SK-N-SH treated with all-trans-retinoic acid at 6 μM for 48 hours (cell line): Measurements from ENCODE around the gene AEBP2.

Source experiments
- ATAC-seq: fragments of 200-7000 bp; cut with Tn5 transposase; 3 replicates; pipeline ENCODE4 v1.9.1; 2020; ENCODE audit warnings: mild to moderate bottlenecking, moderate library complexity
- ARNTL ChIP-seq: fragments of 450-650 bp; formaldehyde crosslinking; IDR thresholded peaks from 2 replicates; pipeline ENCODE4 v1.5.0; 2020; ENCODE audit warnings: low read depth, mild to moderate bottlenecking, moderate library complexity, borderline replicate concordance
- CSDC2 ChIP-seq: fragments of 250-450 bp; sonication (Bioruptor Pico); IDR thresholded peaks from 2 replicates; pipeline ENCODE4 v1.5.0; 2020; ENCODE audit warnings: mild to moderate bottlenecking, moderate library complexity
- ESRRG ChIP-seq: fragments of 250-450 bp; sonication (Bioruptor Pico); IDR thresholded peaks from 2 replicates; pipeline ENCODE4 v1.6.1; 2021; ENCODE audit warnings: mild to moderate bottlenecking
- GLIS3 ChIP-seq: fragments of 250-450 bp; sonication (Bioruptor Pico); IDR thresholded peaks from 2 replicates; pipeline ENCODE4 v1.5.0; 2020; ENCODE audit warnings: mild to moderate bottlenecking, moderate library complexity
- ISL1 ChIP-seq: fragments of 250-450 bp; sonication (Bioruptor Pico); IDR thresholded peaks from 2 replicates; pipeline ENCODE4 v2.1.2; 2022; ENCODE audit warnings: mild to moderate bottlenecking, moderate library complexity
- OSR1 ChIP-seq: fragments of 250-450 bp; sonication (Bioruptor Pico); IDR thresholded peaks from 2 replicates; pipeline ENCODE4 v1.8.0; 2022; ENCODE audit warnings: moderate library complexity, mild to moderate bottlenecking, inconsistent platforms
- PPARA ChIP-seq: fragments of 250-450 bp; sonication (Bioruptor Pico); IDR thresholded peaks from 2 replicates; pipeline ENCODE4 v1.5.0; 2020; ENCODE audit warnings: mild to moderate bottlenecking, borderline replicate concordance
- RARB ChIP-seq: fragments of 250-450 bp; sonication (Bioruptor Pico); IDR thresholded peaks from 2 replicates; pipeline ENCODE4 v1.8.0; 2021; ENCODE audit warnings: mild to moderate bottlenecking, moderate library complexity
- SNAI2 ChIP-seq: fragments of 250-450 bp; sonication (Bioruptor Pico); IDR thresholded peaks from 2 replicates; pipeline ENCODE4 v1.5.0; 2020; ENCODE audit warnings: mild to moderate bottlenecking, moderate library complexity
- TCF4 ChIP-seq: fragments of 250-450 bp; sonication (Bioruptor Pico); IDR thresholded peaks from 2 replicates; pipeline ENCODE4 v1.8.0; 2021; ENCODE audit warnings: mild to moderate bottlenecking, moderate library complexity, borderline replicate concordance
- TOX ChIP-seq: fragments of 250-450 bp; sonication (Bioruptor Pico); IDR thresholded peaks from 2 replicates; pipeline ENCODE4 v1.8.0; 2021; ENCODE audit warnings: mild to moderate bottlenecking, moderate library complexity, borderline replicate concordance
- ZFP3 ChIP-seq: fragments of 250-450 bp; sonication (Bioruptor Pico); IDR thresholded peaks from 2 replicates; pipeline ENCODE4 v1.5.0; 2020; ENCODE audit warnings: mild to moderate bottlenecking, moderate library complexity
- ZFP30 ChIP-seq: fragments of 450-650 bp; formaldehyde crosslinking; IDR thresholded peaks from 2 replicates; pipeline ENCODE4 v1.5.0; 2022; ENCODE audit warnings: mild to moderate bottlenecking, moderate library complexity
- ZNF565 ChIP-seq: fragments of 450-650 bp; formaldehyde crosslinking; conservative IDR thresholded peaks from 2 replicates; pipeline ENCODE4 v1.5.0; 2020; ENCODE audit warnings: low read depth, mild to moderate bottlenecking, moderate library complexity
- ZNF70 ChIP-seq: fragments of 450-650 bp; formaldehyde crosslinking; IDR thresholded peaks from 2 replicates; pipeline ENCODE4 v1.5.0; 2020; ENCODE audit warnings: mild to moderate bottlenecking, moderate library complexity
- ZNF8 ChIP-seq: fragments of 450-650 bp; formaldehyde crosslinking; IDR thresholded peaks from 2 replicates; pipeline ENCODE4 v1.5.0; 2020; ENCODE audit warnings: mild to moderate bottlenecking, moderate library complexity
- TF ChIP-seq, protein P1 (sequence below): fragments of 250-450 bp; sonication (Bioruptor Pico); IDR thresholded peaks from 2 replicates; pipeline ENCODE4 v1.8.0; 2020; ENCODE audit warnings: mild to moderate bottlenecking, moderate library complexity, borderline replicate concordance
- TF ChIP-seq, protein P2 (sequence below): fragments of 250-450 bp; sonication (Bioruptor Pico); IDR thresholded peaks from 2 replicates; pipeline ENCODE4 v1.5.1; 2020; ENCODE audit warnings: low read depth, mild to moderate bottlenecking, moderate library complexity
- TF ChIP-seq, protein P3 (sequence below): fragments of 250-450 bp; sonication (Bioruptor Pico); IDR thresholded peaks from 2 replicates; pipeline ENCODE4 v1.5.0; 2020; ENCODE audit warnings: mild to moderate bottlenecking, moderate library complexity

The AEBP2 gene

DNA sequence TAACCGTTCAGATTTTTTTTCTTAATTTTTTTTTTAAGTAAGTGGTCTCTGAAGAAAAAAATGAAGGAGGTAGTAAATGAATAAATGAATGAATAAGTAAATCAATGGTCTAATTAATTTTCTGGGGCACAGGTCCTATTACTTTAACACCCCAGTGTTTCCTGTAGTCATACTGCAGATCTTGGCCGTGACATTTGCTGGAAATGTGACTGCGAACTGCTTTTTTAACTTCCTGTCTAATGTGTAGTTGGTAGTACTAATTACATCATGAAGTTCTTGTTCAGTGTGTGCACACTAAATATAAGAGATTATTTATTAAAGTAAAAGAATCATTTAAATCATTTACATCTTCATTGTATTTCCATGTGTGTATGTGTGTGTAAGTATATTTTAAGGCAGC lies 45.4 kb downstream of the AEBP2 start:
- no peak for TF ChIP-seq OSR1 (CRISPR knock-in tag)
- TF ChIP-seq PPARA = no peak
- TF ChIP-seq ISL1 (CRISPR knock-in tag) = no peak
- TF ChIP-seq, protein P1, sequence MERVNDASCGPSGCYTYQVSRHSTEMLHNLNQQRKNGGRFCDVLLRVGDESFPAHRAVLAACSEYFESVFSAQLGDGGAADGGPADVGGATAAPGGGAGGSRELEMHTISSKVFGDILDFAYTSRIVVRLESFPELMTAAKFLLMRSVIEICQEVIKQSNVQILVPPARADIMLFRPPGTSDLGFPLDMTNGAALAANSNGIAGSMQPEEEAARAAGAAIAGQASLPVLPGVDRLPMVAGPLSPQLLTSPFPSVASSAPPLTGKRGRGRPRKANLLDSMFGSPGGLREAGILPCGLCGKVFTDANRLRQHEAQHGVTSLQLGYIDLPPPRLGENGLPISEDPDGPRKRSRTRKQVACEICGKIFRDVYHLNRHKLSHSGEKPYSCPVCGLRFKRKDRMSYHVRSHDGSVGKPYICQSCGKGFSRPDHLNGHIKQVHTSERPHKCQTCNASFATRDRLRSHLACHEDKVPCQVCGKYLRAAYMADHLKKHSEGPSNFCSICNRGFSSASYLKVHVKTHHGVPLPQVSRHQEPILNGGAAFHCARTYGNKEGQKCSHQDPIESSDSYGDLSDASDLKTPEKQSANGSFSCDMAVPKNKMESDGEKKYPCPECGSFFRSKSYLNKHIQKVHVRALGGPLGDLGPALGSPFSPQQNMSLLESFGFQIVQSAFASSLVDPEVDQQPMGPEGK = no peak
- TF ChIP-seq ZNF8 (CRISPR knock-in tag) = no peak
- TF ChIP-seq, all 23 proteins: peak for 0

DNA sequence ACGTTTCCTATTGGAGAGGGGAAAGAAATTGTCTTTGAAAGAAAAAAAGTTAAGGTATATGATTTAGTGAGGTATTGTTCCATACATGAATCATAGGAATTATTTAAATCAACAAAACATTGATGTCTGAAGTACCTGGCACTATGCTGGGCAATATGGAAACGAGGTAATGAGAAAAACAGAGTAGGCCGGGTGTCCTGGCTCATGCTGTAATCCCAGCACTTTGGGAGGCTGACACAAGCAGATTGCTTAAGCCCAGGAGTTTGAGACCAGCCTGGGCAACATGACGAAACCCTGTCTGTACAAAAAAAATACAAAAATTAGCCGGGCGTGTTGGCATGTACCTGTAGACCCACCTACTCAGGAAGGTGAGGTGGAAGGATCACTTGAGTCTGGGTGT lies 45.9 kb downstream of the AEBP2 start:
- ATAC-seq = no peak
- TF ChIP-seq ISL1 (CRISPR knock-in tag) (no peak), RARB (CRISPR knock-in tag) (no peak), TCF4 (CRISPR knock-in tag) (no peak), OSR1 (CRISPR knock-in tag) (no peak), ZNF8 (CRISPR knock-in tag) (no peak)
- TF ChIP-seq, protein P2, sequence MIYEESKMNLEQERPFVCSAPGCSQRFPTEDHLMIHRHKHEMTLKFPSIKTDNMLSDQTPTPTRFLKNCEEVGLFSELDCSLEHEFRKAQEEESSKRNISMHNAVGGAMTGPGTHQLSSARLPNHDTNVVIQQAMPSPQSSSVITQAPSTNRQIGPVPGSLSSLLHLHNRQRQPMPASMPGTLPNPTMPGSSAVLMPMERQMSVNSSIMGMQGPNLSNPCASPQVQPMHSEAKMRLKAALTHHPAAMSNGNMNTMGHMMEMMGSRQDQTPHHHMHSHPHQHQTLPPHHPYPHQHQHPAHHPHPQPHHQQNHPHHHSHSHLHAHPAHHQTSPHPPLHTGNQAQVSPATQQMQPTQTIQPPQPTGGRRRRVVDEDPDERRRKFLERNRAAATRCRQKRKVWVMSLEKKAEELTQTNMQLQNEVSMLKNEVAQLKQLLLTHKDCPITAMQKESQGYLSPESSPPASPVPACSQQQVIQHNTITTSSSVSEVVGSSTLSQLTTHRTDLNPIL (CRISPR knock-in tag) = no peak
- TF ChIP-seq, protein P3, sequence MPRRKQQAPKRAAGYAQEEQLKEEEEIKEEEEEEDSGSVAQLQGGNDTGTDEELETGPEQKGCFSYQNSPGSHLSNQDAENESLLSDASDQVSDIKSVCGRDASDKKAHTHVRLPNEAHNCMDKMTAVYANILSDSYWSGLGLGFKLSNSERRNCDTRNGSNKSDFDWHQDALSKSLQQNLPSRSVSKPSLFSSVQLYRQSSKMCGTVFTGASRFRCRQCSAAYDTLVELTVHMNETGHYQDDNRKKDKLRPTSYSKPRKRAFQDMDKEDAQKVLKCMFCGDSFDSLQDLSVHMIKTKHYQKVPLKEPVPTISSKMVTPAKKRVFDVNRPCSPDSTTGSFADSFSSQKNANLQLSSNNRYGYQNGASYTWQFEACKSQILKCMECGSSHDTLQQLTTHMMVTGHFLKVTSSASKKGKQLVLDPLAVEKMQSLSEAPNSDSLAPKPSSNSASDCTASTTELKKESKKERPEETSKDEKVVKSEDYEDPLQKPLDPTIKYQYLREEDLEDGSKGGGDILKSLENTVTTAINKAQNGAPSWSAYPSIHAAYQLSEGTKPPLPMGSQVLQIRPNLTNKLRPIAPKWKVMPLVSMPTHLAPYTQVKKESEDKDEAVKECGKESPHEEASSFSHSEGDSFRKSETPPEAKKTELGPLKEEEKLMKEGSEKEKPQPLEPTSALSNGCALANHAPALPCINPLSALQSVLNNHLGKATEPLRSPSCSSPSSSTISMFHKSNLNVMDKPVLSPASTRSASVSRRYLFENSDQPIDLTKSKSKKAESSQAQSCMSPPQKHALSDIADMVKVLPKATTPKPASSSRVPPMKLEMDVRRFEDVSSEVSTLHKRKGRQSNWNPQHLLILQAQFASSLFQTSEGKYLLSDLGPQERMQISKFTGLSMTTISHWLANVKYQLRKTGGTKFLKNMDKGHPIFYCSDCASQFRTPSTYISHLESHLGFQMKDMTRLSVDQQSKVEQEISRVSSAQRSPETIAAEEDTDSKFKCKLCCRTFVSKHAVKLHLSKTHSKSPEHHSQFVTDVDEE = no peak
- TF ChIP-seq, all 23 proteins: peak for 0

More for the DNA sequence above, 45.4 kb downstream of the AEBP2 start:
- no peak for ATAC-seq

DNA sequence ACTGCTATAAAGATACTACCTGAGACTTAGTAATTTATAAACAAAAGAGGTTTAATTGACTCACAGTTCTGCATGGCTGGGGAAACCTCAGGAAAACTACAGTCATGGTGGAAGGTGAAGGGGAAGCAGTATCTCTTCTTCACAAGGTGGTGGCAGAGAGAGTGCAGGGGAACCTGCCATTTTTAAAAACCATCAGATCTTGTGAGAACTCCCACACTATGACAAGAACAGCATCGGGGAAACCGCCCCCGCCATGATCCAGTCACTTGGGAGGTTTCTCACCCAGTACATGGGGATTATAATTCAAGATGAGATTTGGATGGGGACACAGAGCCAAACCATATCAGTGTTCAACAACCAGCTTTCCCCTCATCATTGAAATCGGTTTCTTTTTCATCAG lies 49.9 kb downstream of the AEBP2 start:
- no peak for TF ChIP-seq ZNF70 (CRISPR knock-in tag)
- TF ChIP-seq ESRRG = no peak
- TF ChIP-seq, protein P1 = no peak
- no peak for TF ChIP-seq TCF4 (CRISPR knock-in tag)
- no peak for TF ChIP-seq PPARA
- TF ChIP-seq ZFP30 (CRISPR knock-in tag) = no peak
- TF ChIP-seq OSR1 (CRISPR knock-in tag) = no peak
- no peak for TF ChIP-seq ZNF8 (CRISPR knock-in tag)
- no peak for TF ChIP-seq SNAI2 (CRISPR knock-in tag)
- TF ChIP-seq GLIS3 (CRISPR knock-in tag) = no peak
- no peak for TF ChIP-seq CSDC2 (CRISPR knock-in tag)
- no peak for TF ChIP-seq RARB (CRISPR knock-in tag)
- TF ChIP-seq, all 23 proteins: peak for 0
- ATAC-seq = no peak

DNA sequence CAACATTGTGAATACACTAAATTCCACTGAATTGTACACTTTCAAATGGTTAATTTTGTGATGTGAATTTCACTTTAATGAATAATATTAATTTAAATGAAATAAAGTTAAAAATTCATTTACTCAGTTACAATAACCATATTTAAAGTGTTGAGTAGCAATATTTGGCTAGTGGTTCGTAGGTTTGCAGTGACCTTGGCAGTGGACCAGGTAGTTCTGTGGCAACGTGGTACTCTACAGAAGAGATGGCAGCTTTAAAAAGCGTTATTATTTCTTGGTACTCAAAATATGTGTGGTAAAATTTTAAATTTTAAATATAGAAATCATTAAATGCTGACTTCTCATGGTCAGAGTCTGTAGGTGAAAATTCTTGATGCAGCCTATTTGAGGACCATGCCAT lies 51.6 kb downstream of the AEBP2 start:
- ATAC-seq = no peak
- TF ChIP-seq TCF4 (CRISPR knock-in tag) (no peak), ARNTL (no peak), TOX (CRISPR knock-in tag) (no peak), ZFP3 (CRISPR knock-in tag) (no peak), OSR1 (CRISPR knock-in tag) (no peak), ZNF565 (CRISPR knock-in tag) (no peak), ZFP30 (CRISPR knock-in tag) (no peak), RARB (CRISPR knock-in tag) (no peak), PPARA (no peak), CSDC2 (CRISPR knock-in tag) (no peak)
- TF ChIP-seq, protein P1 = no peak
- TF ChIP-seq, protein P3 = no peak
